HepG2 (cell line): ENCODE results near the gene ZCCHC3. TPM values are rescaled to one million over a fixed set of nuclear protein-coding genes. Genes with fewer than 3 reads are reported as not detected.

Source experiments
- ASH2L ChIP-seq: fragments of 300-600, 200-600 bp; sonication (generic); IDR thresholded peaks from 2 replicates; pipeline ENCODE4 v1.7.0; 2017; ENCODE audit warnings: low read depth, mild to moderate bottlenecking, moderate library complexity, mixed read lengths, low read length; ENCODE audit not compliant: insufficient read length
- BORCS8-MEF2B ChIP-seq: sonication (generic); formaldehyde crosslinking; IDR thresholded peaks from 2 replicates; pipeline ENCODE4 v1.8.0; 2022; ENCODE audit warnings: mild to moderate bottlenecking, missing genetic modification reagents
- HDAC1 ChIP-seq: sonication (generic); formaldehyde crosslinking; IDR thresholded peaks from 2 replicates; pipeline ENCODE4 v1.5.1; 2020; ENCODE audit warnings: mild to moderate bottlenecking, missing genetic modification reagents
- HOXD1 ChIP-seq: sonication (generic); formaldehyde crosslinking; IDR thresholded peaks from 2 replicates; pipeline ENCODE4 v1.5.0; 2020; ENCODE audit warnings: missing genetic modification reagents
- KLF9 ChIP-seq: IDR thresholded peaks from 2 replicates; pipeline ENCODE4 v1.6.1; 2016; ENCODE audit warnings: low read depth
- MED13 ChIP-seq: sonication (generic); formaldehyde crosslinking; IDR thresholded peaks from 2 replicates; pipeline ENCODE4 v1.5.0; 2020; ENCODE audit warnings: missing genetic modification reagents
- POLR2G ChIP-seq: fragments of 200-400 bp; formaldehyde crosslinking; IDR thresholded peaks from 2 replicates; pipeline ENCODE4 v1.6.1; 2018; ENCODE audit warnings: mild to moderate bottlenecking, low read depth, low read length, moderate library complexity
- SP4 ChIP-seq: sonication (generic); formaldehyde crosslinking; IDR thresholded peaks from 2 replicates; pipeline ENCODE4 v1.8.1; 2023; ENCODE audit warnings: mild to moderate bottlenecking, missing genetic modification reagents
- ZNF24 ChIP-seq: fragments of 450-650 bp; IDR thresholded peaks from 2 replicates; pipeline ENCODE4 v1.6.1; 2017; ENCODE audit warnings: antibody characterized with exemption, mild to moderate bottlenecking
- ZNF263 ChIP-seq: sonication (generic); formaldehyde crosslinking; IDR thresholded peaks from 2 replicates; pipeline ENCODE4 v1.4.0; 2020; ENCODE audit warnings: missing genetic modification reagents
- ZNF292 ChIP-seq: sonication (generic); formaldehyde crosslinking; IDR thresholded peaks from 2 replicates; pipeline ENCODE4 v1.8.1; 2022; ENCODE audit warnings: mild to moderate bottlenecking, low read depth, missing genetic modification reagents, borderline replicate concordance
- ZNF446 ChIP-seq: sonication (generic); formaldehyde crosslinking; IDR thresholded peaks from 2 replicates; pipeline ENCODE4 v1.5.0; 2020; ENCODE audit warnings: mild to moderate bottlenecking, missing genetic modification reagents
- ZNF468 ChIP-seq: sonication (generic); formaldehyde crosslinking; IDR thresholded peaks from 2 replicates; pipeline ENCODE4 v1.8.0; 2022; ENCODE audit warnings: mild to moderate bottlenecking, moderate library complexity, missing genetic modification reagents
- polyA plus RNA-seq, 8 experiments: library from polyadenylated mRNA; depleted of rRNA in 3 of 8; stranded (reverse) in 7 of 8; unstranded in 1 of 8; fragments of >200 nt; fragmentation: Illumina TruSeq in 4 of 8; extraction: Trizol in 4 of 8; gene quantifications; 2 replicates each; pipeline versions ENCODE4 v1.2.1 to v1.2.3, GENCODE V29; 2011 to 2016; ENCODE audit warnings: low read depth in 4 of 8, missing spikeins in 1 of 8, mixed read lengths in 1 of 8; ENCODE audit not compliant: insufficient read depth in 1 of 8
- total RNA-seq, 5 experiments: library from RNA; depleted of rRNA; stranded (reverse); fragments of >200 nt; fragmentation: Illumina TruSeq; extraction: Trizol; gene quantifications; 2 replicates each; pipeline ENCODE4 v1.2.3, GENCODE V29; 2016; ENCODE audit warnings: low read depth in 1 of 5
- TF ChIP-seq, protein P1 (sequence below): sonication (generic); formaldehyde crosslinking; IDR thresholded peaks from 2 replicates; pipeline ENCODE4 v1.5.0; 2020; ENCODE audit warnings: mild to moderate bottlenecking, missing genetic modification reagents
- TF ChIP-seq, protein P2 (sequence below): sonication (generic); formaldehyde crosslinking; IDR thresholded peaks from 2 replicates; pipeline ENCODE4 v1.4.0; 2020; ENCODE audit warnings: missing genetic modification reagents
- TF ChIP-seq, protein P3 (sequence below): sonication (generic); formaldehyde crosslinking; IDR thresholded peaks from 2 replicates; pipeline ENCODE4 v1.8.1; 2023; ENCODE audit warnings: missing genetic modification reagents, mild to moderate bottlenecking, borderline replicate concordance
- TF ChIP-seq, protein P4 (sequence below): IDR thresholded peaks from 2 replicates; pipeline ENCODE4 v1.6.1; 2016; ENCODE audit warnings: control low read depth

Gene ZCCHC3
- total and polyA plus RNA-seq, 2 of the 13 experiments (the other 11 are each of a cell fraction or from before 2014, with no cell fraction given) = 46.6 to 63.0 TPM

DNA sequence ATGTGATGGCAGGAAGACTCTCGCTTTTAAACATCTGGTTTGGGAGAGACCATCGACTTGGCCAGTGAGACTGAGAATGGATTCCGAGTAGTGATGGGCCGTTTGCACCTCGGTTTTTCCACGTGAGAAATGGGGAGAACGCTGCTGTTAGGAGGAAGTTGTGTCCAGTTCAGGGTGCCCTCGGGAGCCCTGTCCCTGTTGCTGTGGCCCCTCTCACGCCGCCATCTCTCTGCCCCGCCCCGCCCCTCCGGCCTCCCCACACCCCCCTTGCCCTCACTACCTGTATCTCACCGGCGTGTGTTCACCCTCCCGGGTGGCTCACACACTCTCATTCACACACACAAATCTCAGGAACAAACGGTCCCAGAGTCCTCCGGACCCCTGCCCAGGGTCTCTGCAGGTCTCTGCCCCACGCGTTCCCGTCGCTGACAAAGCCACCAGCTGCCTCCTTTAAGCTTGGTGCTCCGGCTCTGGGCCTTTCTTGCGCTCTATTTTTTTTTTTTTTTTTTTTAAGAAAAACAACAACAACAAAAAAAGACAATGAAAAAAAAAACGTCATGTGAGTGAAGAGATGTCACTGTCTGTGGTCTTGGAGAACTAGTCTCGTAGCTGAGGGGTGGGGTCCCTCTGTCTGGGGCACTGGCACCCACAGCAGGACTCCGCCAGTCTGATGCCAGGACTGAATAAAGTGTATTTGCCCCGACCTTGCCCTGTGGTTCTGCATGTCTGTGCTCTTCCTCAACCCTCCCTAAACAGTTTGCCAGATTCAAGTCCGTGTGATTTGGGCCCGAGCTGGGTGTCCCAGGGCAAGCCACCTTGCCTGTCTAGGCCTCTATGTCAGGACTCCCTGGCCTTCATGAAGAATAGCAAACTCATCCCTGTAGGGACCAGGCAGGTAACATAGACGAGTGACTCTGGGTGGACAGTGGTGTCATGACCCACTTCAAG, 30.9 kb downstream of the ZCCHC3 start (continued):
- TF ChIP-seq POLR2G (peak; percentile 14; the same call in 1 of the 2 replicates), ZNF263 (CRISPR knock-in tag) (no peak), ASH2L (no peak), ZNF468 (CRISPR knock-in tag) (no peak), ZNF24 (no peak), HOXD1 (CRISPR knock-in tag) (no peak), ZNF446 (CRISPR knock-in tag) (0 out of 2 replicates have a peak, but pooled peaks have one; percentile 35), HDAC1 (CRISPR knock-in tag) (no peak), SP4 (CRISPR knock-in tag) (peak; percentile 27; the same call in 1 of the 2 replicates), BORCS8-MEF2B (CRISPR knock-in tag) (0 out of 2 replicates have a peak, but pooled peaks have one; percentile 35), ZNF292 (no peak), KLF9 (CRISPR knock-in tag) (no peak), MED13 (0 out of 2 replicates have a peak, but pooled peaks have one; percentile 9)
- TF ChIP-seq, protein P1, sequence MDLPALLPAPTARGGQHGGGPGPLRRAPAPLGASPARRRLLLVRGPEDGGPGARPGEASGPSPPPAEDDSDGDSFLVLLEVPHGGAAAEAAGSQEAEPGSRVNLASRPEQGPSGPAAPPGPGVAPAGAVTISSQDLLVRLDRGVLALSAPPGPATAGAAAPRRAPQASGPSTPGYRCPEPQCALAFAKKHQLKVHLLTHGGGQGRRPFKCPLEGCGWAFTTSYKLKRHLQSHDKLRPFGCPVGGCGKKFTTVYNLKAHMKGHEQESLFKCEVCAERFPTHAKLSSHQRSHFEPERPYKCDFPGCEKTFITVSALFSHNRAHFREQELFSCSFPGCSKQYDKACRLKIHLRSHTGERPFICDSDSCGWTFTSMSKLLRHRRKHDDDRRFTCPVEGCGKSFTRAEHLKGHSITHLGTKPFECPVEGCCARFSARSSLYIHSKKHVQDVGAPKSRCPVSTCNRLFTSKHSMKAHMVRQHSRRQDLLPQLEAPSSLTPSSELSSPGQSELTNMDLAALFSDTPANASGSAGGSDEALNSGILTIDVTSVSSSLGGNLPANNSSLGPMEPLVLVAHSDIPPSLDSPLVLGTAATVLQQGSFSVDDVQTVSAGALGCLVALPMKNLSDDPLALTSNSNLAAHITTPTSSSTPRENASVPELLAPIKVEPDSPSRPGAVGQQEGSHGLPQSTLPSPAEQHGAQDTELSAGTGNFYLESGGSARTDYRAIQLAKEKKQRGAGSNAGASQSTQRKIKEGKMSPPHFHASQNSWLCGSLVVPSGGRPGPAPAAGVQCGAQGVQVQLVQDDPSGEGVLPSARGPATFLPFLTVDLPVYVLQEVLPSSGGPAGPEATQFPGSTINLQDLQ (CRISPR knock-in tag) = no peak
- TF ChIP-seq, protein P2, sequence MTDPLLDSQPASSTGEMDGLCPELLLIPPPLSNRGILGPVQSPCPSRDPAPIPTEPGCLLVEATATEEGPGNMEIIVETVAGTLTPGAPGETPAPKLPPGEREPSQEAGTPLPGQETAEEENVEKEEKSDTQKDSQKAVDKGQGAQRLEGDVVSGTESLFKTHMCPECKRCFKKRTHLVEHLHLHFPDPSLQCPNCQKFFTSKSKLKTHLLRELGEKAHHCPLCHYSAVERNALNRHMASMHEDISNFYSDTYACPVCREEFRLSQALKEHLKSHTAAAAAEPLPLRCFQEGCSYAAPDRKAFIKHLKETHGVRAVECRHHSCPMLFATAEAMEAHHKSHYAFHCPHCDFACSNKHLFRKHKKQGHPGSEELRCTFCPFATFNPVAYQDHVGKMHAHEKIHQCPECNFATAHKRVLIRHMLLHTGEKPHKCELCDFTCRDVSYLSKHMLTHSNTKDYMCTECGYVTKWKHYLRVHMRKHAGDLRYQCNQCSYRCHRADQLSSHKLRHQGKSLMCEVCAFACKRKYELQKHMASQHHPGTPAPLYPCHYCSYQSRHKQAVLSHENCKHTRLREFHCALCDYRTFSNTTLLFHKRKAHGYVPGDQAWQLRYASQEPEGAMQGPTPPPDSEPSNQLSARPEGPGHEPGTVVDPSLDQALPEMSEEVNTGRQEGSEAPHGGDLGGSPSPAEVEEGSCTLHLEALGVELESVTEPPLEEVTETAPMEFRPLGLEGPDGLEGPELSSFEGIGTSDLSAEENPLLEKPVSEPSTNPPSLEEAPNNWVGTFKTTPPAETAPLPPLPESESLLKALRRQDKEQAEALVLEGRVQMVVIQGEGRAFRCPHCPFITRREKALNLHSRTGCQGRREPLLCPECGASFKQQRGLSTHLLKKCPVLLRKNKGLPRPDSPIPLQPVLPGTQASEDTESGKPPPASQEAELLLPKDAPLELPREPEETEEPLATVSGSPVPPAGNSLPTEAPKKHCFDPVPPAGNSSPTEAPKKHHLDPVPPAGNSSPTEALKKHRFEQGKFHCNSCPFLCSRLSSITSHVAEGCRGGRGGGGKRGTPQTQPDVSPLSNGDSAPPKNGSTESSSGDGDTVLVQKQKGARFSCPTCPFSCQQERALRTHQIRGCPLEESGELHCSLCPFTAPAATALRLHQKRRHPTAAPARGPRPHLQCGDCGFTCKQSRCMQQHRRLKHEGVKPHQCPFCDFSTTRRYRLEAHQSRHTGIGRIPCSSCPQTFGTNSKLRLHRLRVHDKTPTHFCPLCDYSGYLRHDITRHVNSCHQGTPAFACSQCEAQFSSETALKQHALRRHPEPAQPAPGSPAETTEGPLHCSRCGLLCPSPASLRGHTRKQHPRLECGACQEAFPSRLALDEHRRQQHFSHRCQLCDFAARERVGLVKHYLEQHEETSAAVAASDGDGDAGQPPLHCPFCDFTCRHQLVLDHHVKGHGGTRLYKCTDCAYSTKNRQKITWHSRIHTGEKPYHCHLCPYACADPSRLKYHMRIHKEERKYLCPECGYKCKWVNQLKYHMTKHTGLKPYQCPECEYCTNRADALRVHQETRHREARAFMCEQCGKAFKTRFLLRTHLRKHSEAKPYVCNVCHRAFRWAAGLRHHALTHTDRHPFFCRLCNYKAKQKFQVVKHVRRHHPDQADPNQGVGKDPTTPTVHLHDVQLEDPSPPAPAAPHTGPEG = no peak
- TF ChIP-seq, protein P3, sequence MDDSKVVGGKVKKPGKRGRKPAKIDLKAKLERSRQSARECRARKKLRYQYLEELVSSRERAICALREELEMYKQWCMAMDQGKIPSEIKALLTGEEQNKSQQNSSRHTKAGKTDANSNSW = no peak
- TF ChIP-seq, protein P4, sequence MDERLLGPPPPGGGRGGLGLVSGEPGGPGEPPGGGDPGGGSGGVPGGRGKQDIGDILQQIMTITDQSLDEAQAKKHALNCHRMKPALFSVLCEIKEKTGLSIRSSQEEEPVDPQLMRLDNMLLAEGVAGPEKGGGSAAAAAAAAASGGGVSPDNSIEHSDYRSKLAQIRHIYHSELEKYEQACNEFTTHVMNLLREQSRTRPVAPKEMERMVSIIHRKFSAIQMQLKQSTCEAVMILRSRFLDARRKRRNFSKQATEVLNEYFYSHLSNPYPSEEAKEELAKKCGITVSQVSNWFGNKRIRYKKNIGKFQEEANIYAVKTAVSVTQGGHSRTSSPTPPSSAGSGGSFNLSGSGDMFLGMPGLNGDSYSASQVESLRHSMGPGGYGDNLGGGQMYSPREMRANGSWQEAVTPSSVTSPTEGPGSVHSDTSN (CRISPR knock-in tag) = no peak
